Measurements from ENCODE around the gene MAT1A. TPM values are rescaled to one million over a fixed set of nuclear protein-coding genes. Genes with fewer than 3 reads are reported as not detected.

The MAT1A gene
- total RNA-seq, 1 donor from 2014 or later = not detected

DNA sequence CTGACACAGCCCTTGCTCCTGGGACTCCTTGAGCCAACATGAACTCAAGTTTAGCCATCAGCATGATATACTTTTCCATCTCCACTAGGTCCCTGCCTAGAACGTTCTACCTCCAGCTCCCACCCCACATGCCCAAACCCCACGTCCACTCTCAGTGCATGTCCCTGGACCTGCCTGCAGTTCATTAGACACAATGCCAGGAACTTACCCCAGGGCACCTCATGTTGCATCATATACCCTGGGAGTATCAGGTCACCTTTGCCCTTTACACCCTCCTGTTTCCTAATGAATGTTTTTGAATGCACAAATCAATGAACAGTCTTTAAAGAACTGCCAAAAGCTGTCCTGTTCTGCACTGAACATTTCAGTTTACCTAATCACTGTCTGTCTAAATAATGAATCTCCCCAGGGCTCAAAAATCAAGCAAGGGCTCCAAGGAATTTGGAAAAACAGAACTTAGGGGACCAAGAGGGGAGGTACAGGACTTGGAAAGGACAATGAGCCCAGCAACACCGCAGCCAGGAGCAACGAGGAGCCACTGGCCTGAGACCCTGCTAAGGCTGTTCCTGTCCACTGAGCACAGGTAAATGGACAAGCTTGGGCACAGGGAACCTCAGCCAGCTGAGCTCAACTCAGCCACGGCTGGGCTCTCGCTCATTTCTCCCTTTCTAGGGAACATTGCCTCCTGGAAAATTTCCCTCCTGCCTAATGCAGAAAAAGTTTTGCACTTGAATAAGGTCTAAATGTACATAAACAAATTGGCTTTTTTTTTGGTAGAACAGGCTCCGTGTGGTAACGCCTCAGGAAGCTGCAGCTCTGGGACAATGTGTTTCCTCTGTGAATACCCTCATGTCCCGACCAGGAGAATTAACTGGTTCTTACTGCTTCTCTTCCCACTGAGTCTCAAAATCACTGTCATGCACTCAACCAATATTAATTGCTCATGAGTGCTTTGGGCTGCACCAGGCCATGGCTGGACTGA lies 7.4 kb downstream of the MAT1A start:
- DNase-seq (ENCODE audit: low read depth) (no peak), FAIRE-seq (no peak)
- TF ChIP-seq, protein P1, sequence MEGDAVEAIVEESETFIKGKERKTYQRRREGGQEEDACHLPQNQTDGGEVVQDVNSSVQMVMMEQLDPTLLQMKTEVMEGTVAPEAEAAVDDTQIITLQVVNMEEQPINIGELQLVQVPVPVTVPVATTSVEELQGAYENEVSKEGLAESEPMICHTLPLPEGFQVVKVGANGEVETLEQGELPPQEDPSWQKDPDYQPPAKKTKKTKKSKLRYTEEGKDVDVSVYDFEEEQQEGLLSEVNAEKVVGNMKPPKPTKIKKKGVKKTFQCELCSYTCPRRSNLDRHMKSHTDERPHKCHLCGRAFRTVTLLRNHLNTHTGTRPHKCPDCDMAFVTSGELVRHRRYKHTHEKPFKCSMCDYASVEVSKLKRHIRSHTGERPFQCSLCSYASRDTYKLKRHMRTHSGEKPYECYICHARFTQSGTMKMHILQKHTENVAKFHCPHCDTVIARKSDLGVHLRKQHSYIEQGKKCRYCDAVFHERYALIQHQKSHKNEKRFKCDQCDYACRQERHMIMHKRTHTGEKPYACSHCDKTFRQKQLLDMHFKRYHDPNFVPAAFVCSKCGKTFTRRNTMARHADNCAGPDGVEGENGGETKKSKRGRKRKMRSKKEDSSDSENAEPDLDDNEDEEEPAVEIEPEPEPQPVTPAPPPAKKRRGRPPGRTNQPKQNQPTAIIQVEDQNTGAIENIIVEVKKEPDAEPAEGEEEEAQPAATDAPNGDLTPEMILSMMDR (IDR thresholded peaks at IDR 0.05; ENCODE audit: insufficient read depth, low read length, severe bottlenecking) = no peak
- no peaks in the 10 kb centered on the region for H3K36me3 ChIP-seq (ENCODE audit: control insufficient read depth, insufficient read depth, low read length)
- H3K4me3 ChIP-seq (ENCODE audit: low read depth, low read length) = no peak overlapping the region
- no peaks in the 10 kb centered on the region for H3K27me3 ChIP-seq (ENCODE audit: control insufficient read depth, insufficient read depth, low read length)

DNA sequence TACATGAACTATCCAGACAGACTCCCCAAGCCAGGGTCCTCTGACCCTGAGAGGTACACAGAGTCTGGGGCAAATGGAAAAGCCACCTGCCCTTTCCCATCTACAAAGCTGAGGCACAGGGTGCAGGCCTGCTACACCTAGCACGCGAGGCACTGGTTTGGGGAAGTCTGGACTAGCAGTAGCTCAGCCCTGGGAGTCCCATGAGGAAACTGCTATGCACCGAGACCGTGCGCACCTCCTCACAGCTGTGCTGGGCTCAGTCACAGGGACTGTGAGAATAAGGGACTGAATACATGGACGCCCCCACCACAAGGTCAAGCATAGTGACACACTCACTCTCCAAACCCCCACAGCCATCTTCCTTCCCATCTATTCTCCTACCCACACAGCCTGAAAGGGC lies 8.2 kb downstream of the MAT1A start:
- TF ChIP-seq, protein P1 (IDR thresholded peaks at IDR 0.05; ENCODE audit: insufficient read depth, low read length, severe bottlenecking) = no peak
- H3K27me3 ChIP-seq (ENCODE audit: control insufficient read depth, insufficient read depth, low read length) = no peaks in the 10 kb centered on the region
- no peak for FAIRE-seq

DNA sequence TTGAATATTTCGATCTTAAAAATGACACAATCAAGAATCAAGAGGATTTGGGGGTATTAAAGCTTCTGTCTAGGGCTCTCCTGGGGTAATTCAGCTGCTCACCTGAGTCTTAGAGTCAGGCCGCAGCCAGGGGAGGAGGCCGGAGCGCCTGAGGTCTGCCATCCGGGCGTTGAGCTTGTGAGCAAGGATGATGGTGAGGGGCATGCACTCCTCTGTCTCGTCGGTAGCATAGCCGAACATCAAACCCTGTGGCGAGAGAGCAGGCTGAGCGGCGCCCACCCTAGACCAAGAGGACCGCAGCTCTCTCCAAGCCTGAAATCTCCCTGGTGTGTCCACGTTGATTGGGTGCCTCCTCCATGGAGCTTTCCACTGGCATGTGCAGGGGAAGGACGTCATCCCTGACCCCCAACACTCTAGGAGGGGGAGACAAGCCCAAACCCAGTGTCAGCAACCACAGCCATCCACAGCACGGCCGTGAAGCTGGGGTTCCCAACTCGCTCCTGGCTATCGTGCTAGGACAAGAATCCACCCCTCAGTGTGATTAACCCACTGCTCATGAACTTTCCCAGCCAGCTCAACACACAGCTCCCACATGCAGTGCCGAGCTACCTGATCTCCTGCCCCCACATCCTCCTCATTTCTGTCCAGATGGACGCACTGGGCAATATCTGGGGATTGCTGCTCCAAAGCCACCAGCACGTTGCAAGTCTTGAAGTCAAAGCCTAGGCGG lies 9.2 kb downstream of the MAT1A start:
- no peak overlapping the region for H3K4me3 ChIP-seq (ENCODE audit: low read depth, low read length)
- no peaks in the 10 kb centered on the region for H3K27me3 ChIP-seq (ENCODE audit: control insufficient read depth, insufficient read depth, low read length)
- DNase-seq (ENCODE audit: low read depth) (no peak), FAIRE-seq (no peak)
- no peaks in the 10 kb centered on the region for H3K36me3 ChIP-seq (ENCODE audit: control insufficient read depth, insufficient read depth, low read length)
- TF ChIP-seq, protein P1 (IDR thresholded peaks at IDR 0.05; ENCODE audit: insufficient read depth, low read length, severe bottlenecking) = no peak

More for the DNA sequence above, 8.2 kb downstream of the MAT1A start:
- H3K4me3 ChIP-seq (ENCODE audit: low read depth, low read length) = no peak overlapping the region
- no peaks in the 10 kb centered on the region for H3K36me3 ChIP-seq (ENCODE audit: control insufficient read depth, insufficient read depth, low read length)
- no peak for DNase-seq (ENCODE audit: low read depth)

- DNase-seq (ENCODE audit: low read depth) = no peak
- peak; percentile 66 for FAIRE-seq
- no peak overlapping the region for H3K4me3 ChIP-seq (ENCODE audit: low read depth, low read length)
Observed at GRCh38 chr10:80279146-80279545, 10.3 kb downstream of the MAT1A start.

DNA sequence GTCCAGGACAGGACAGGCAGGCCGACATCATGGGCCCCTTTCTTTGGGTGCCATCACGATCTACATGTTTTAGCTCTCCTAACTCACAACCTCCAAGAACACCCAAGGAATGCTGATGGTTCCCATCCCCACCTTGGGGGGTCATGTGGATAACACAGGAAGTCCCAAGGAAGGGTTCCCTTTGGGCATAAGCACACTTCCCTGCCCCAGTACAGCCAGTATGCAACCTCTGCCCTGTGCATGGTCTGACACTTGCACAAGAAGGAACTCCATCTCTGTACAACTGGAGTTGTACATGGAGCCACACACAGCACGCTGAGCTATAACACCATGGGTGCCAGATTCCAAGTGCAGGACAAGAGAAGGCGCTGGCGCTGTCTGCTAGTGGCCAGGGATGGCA lies 11.0 kb downstream of the MAT1A start:
- no peak overlapping the region for H3K4me3 ChIP-seq (ENCODE audit: low read depth, low read length)
- no peaks in the 10 kb centered on the region for H3K36me3 ChIP-seq (ENCODE audit: control insufficient read depth, insufficient read depth, low read length)
- H3K27me3 ChIP-seq (ENCODE audit: control insufficient read depth, insufficient read depth, low read length) = no peaks in the 10 kb centered on the region
- TF ChIP-seq, protein P1 (IDR thresholded peaks at IDR 0.05; ENCODE audit: insufficient read depth, low read length, severe bottlenecking) = no peak
- DNase-seq (ENCODE audit: low read depth) (no peak), FAIRE-seq (no peak)

More at GRCh38 chr10:80279146-80279545, 10.3 kb downstream of the MAT1A start:
- Histone ChIP-seq H3K36me3 (ENCODE audit: control insufficient read depth, insufficient read depth, low read length) (no peaks in the 10 kb centered on the region), H3K27me3 (ENCODE audit: control insufficient read depth, insufficient read depth, low read length) (no peaks in the 10 kb centered on the region)
- TF ChIP-seq, protein P1 (IDR thresholded peaks at IDR 0.05; ENCODE audit: insufficient read depth, low read length, severe bottlenecking) = no peak
